Dendritic cell treated with granulocyte-macrophage colony-stimulating factor and Interleukin-4, amounts not matched to agents 40 ng/mL and 50 ng/mL, for 4 days (primary cell): ENCODE measurements around the gene RIMS4.

Experiments
- H3K27ac Mint-ChIP-seq: one replicate; pipeline ENCODE4 v1.8.0; 2022; ENCODE audit warnings: mild to moderate bottlenecking, mixed read lengths
- H3K27me3 Mint-ChIP-seq: one replicate; pipeline ENCODE4 v1.8.0; 2022; ENCODE audit warnings: mild to moderate bottlenecking, mixed read lengths
- H3K36me3 Mint-ChIP-seq: one replicate; pipeline ENCODE4 v1.8.0; 2022; ENCODE audit warnings: low read depth, mixed read lengths
- H3K4me1 Mint-ChIP-seq: one replicate; pipeline ENCODE4 v1.8.0; 2022; ENCODE audit warnings: low read depth, mixed read lengths
- H3K4me3 Mint-ChIP-seq: one replicate; pipeline ENCODE4 v1.8.0; 2022; ENCODE audit warnings: mild to moderate bottlenecking, moderate library complexity, mixed read lengths
- H3K9me3 Mint-ChIP-seq: one replicate; pipeline ENCODE4 v1.8.0; 2022; ENCODE audit warnings: mixed read lengths
- intact Hi-C: fragments of 100-400 bp; cut with micrococcal nuclease; formaldehyde crosslinking; loops from one replicate; pipeline ENCODE4 v1.15.0; 2022

RIMS4 gene

DNA sequence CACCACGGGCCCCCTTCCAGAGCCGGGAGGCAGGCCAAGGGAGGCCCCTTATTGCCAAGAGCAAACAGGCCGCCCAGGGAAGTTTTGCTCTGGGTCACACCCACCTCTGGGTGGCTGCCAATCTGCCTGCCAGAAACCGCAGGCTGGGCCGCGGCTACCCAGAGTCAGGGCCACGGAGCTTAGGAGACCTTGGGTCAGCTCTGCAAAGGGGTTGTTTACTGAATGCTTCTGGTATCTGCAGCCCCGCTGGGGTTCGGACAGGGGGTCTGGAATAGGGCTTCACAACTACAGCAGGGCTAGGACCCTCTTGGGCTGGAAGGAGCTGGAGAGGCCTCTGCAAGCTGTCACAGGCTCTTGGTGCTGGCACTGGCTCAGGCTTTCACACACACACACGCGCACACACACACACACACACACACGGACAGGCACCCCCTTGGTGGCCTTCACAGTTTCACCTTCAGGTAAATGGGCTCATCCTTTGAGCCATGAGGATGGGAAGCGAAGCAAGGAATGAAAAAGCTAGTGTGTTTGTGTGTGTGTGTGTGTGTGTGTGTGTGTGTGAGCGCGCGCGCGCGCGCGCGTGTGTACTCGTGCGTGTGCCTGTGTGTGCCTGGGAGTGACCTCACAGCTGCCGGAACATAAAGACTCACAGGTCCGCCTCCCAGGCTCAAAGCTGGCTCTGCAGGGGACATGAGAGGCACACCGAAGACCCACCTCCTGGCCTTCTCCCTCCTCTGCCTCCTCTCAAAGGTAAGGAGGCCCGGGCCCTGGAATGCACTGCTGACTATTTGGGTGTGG lies 95.4 kb downstream of the RIMS4 start, which contains the start of gene CCN5:
TSS of gene CCN5 (plus strand) at position 669 of the 798 bp plus-strand sequence. CDS start at position 691, 22 bp downstream.
- Mint-ChIP-seq H3K9me3 (no peaks in the 10 kb centered on the region), H3K4me1 (peaks cover 9% of the 10 kb centered on the region), H3K27ac (no peak within 1 kb of the TSS), H3K4me3 (no peak within 1 kb of the TSS), H3K36me3 (no peaks in the 10 kb centered on the region), H3K27me3 (peaks cover 8% of the 10 kb centered on the region)
- intact Hi-C loops: loop anchor here (1.0 kb wide), 1 partner anchor 30 kb away; no protein-coding TSS in a partner anchor

DNA sequence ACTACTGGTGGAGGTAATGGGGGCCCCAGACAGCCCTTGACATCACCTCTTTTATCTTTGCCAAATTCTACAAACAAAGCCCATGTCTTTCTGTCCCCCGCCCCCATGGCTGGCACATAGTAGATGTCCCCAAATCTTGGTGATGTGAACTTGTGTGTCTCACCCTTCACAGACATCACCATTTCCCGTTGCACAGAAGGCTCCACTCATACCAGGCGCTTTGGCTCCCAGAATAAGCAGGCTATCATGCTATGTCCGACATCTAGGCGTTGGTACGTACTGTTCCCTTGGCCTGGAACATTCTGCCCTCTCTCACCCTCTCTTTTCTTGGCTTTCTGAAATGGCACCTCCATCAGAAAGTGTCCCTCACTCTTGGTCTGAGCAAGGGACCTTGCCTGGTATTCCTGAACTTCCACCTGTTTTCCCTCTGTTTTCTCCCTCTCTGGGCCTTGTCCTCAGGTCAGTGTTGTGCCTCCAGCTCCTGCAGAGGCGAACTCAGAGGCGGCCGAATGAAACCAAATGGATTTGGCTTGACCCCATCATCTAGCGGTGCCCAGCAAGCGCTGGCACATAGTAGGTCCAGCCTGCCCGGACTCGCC lies 96.1 kb downstream of the RIMS4 start:
- no peak overlapping the region for H3K27ac Mint-ChIP-seq
- H3K4me3 Mint-ChIP-seq: no peak overlapping the region
- H3K9me3 Mint-ChIP-seq: no peaks in the 10 kb centered on the region

DNA sequence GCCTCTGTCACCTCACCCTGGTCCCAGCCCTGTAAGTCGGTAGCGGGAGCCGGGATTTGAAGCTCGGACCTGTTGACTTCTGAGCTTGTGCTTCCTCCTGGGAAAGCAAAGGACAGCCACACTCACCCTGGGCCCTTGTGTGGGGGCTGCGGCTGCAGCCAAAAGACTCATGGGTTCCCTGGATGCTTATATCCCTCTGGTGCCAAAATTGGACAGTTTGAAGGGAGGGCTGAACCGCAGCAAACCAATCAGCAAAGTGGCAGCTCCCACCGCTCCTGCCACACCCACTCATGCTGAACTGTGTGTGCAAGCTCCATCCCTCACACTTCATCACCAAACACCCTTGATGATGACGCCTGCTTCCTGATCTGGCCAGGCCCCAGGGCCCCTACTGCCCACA lies 99.1 kb downstream of the RIMS4 start:
- H3K4me3 Mint-ChIP-seq: no peak overlapping the region
- intact Hi-C loops: no loop called here
- H3K9me3 Mint-ChIP-seq: no peaks in the 10 kb centered on the region
- peaks cover 7% of the 10 kb centered on the region for H3K27me3 Mint-ChIP-seq
- H3K27ac Mint-ChIP-seq: no peak overlapping the region
- H3K4me1 Mint-ChIP-seq: peaks cover 9% of the 10 kb centered on the region
- no peaks in the 10 kb centered on the region for H3K36me3 Mint-ChIP-seq

More for the DNA sequence above, 96.1 kb downstream of the RIMS4 start:
- Mint-ChIP-seq H3K27me3 (peaks cover 8% of the 10 kb centered on the region), H3K4me1 (peaks cover 9% of the 10 kb centered on the region), H3K36me3 (no peaks in the 10 kb centered on the region)
- intact Hi-C loops: loop anchor here (1.0 kb wide), 1 partner anchor 29 kb away; no protein-coding TSS in a partner anchor

DNA sequence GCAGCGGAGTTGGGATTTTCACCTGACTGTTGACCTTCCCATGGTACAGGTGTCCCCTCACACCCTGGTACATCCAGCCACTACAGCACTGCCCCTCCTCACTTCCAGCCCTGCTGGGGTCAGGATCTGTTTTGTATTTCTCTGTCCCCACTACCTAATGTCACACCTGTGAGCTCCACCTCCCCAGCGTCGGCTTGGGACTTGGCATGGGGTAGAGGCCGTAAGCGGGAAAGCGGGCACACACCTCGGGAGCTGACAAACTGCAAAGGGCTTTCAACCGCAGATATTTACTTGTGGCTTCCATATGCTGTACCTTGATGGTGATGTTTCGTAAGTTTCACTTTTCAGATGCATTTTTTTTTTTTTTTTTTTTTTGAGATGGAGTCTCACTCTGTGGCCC lies 100.5 kb downstream of the RIMS4 start:
- Mint-ChIP-seq H3K9me3 (no peaks in the 10 kb centered on the region), H3K4me3 (no peak overlapping the region)
- intact Hi-C loops: no loop called here

GRCh38 chr20:44709380-44709779 lies 101.0 kb downstream of the RIMS4 start:
- H3K4me3 Mint-ChIP-seq: no peak overlapping the region
- H3K36me3 Mint-ChIP-seq: no peaks in the 10 kb centered on the region
- H3K27me3 Mint-ChIP-seq: peaks cover 8% of the 10 kb centered on the region
- peaks cover 3% of the 10 kb centered on the region for H3K4me1 Mint-ChIP-seq
- H3K9me3 Mint-ChIP-seq: no peaks in the 10 kb centered on the region
- intact Hi-C loops: no loop called here
- H3K27ac Mint-ChIP-seq: no peak overlapping the region

More for the DNA sequence above, 100.5 kb downstream of the RIMS4 start:
- H3K27ac Mint-ChIP-seq: no peak overlapping the region
- peaks cover 9% of the 10 kb centered on the region for H3K27me3 Mint-ChIP-seq
- H3K4me1 Mint-ChIP-seq: peaks cover 7% of the 10 kb centered on the region
- no peaks in the 10 kb centered on the region for H3K36me3 Mint-ChIP-seq

DNA sequence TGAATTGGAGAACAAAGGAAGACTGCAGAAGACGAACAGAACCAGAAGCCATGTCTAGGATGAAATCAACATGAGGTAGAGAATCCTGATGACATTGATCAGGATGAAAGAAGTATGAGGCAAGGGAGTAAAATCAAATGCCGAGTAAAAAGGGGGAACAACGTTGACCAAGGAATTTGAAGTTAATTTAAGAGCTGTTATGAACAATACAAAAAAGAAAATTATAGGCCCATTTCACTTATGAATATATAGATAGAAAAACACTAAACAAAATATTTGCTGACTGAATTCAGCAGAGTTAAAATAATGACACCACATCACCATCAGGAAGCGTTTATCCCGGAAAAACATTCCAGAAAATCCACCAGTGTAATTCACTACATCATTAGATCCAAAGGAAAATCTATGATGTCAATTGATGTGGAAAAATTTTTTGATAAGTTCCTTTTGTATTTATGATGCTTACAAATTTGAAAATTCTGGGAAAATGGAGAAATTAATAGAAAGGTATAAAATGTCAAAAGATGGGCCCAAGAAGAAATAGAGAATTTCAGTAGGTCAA lies 103.2 kb downstream of the RIMS4 start:
- no peaks in the 10 kb centered on the region for H3K36me3 Mint-ChIP-seq
- H3K4me3 Mint-ChIP-seq: no peak overlapping the region
- no peak overlapping the region for H3K27ac Mint-ChIP-seq
- H3K4me1 Mint-ChIP-seq: peaks cover 11% of the 10 kb centered on the region
- peaks cover 9% of the 10 kb centered on the region for H3K27me3 Mint-ChIP-seq
- intact Hi-C loops: no loop called here
- no peaks in the 10 kb centered on the region for H3K9me3 Mint-ChIP-seq

DNA sequence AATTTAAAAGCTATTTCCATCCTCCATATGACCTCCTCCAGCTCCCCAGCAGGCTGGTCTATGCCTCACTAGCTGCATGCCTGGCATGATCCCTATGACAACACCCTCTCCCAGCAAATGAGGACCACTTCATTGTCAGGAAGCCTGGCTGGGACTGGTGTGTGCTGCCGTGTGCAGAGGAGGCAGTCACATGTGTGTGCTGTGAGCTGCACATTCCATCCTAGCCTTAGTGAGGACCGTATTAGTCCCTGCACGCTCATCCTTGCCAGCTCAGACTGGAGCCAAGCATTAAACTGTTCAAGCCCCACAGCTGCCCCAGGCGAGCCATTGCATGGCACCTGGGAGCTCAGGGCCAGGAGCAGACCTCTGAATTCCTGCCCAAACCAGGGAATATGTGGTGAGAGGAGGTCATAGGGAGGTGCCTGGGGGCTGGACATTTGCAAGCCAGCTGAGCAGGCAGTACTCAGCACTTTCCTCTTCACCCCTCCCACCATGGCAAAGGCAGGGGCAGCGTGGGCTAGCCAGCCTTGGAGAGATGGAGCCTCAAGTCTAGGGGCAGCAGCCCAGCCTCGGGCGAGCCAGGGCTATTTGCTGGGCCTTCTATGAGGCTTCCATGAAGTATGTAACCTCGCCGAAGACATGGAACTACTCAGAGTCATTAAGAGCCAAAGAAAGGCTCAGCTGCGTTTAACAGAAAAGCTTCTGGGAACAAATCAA lies 103.9 kb downstream of the RIMS4 start:
- H3K4me3 Mint-ChIP-seq: no peak overlapping the region
- intact Hi-C loops: no loop called here
- H3K36me3 Mint-ChIP-seq: no peaks in the 10 kb centered on the region
- no peak overlapping the region for H3K27ac Mint-ChIP-seq
- no peaks in the 10 kb centered on the region for H3K9me3 Mint-ChIP-seq
- peaks cover 11% of the 10 kb centered on the region for H3K4me1 Mint-ChIP-seq
- peaks cover 9% of the 10 kb centered on the region for H3K27me3 Mint-ChIP-seq

- H3K9me3 Mint-ChIP-seq: no peaks in the 10 kb centered on the region
- no peak overlapping the region for H3K27ac Mint-ChIP-seq
- peaks cover 11% of the 10 kb centered on the region for H3K4me1 Mint-ChIP-seq
- intact Hi-C loops: no loop called here
- peaks cover 12% of the 10 kb centered on the region for H3K27me3 Mint-ChIP-seq
- H3K36me3 Mint-ChIP-seq: no peaks in the 10 kb centered on the region
- H3K4me3 Mint-ChIP-seq: no peak overlapping the region
Measured at GRCh38 chr20:44705364-44706094, 104.8 kb downstream of the RIMS4 start.

DNA sequence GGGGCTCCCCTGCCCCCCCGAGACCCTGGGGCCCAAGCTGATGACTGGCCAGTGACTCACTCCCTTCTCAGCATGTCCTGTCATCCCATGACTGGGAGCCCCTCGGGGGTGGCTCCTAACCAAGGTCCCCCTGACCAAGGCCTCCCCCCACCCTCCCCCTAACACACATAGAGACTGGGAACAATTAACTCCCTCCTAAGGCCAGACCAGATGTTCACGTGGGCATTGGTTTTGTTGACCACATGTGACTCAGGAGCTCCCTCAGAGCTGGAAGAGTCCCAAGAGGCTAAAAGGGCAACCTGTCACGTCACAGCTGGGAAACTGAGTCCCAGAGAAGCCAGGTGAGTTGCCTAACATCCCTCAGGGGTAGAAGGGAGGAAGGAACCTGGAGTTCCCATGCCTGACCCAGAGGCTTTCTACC lies 105.8 kb downstream of the RIMS4 start:
- Mint-ChIP-seq H3K27me3 (peaks cover 12% of the 10 kb centered on the region), H3K4me1 (peaks cover 11% of the 10 kb centered on the region), H3K4me3 (no peak overlapping the region), H3K36me3 (no peaks in the 10 kb centered on the region), H3K9me3 (no peaks in the 10 kb centered on the region), H3K27ac (no peak overlapping the region)
- intact Hi-C loops: no loop called here

DNA sequence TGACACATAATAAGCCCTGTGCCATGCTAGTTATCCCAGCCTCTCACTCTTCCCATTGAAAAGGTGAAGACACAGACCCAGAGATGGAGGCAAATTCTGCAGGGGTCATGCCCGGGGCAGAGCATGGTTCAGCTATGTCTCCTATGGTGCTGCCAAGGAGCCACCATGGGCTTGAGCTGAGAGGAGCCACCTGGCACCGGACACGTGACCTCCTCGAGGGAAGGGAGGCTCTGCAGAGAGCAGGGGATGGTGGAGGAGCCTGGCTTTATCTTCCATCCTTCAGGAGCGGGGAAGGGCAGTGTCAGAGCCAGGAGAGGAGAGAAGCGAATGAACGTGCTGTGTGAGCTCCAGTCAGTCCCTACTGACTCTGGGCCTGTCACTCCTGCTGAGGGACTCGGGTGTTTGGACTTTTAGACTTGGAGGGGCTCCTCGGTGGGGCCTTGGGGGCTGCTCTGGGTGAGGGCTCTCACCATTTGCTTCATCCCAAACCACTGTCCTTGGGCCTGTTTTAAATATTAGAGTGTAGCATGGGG lies 106.3 kb downstream of the RIMS4 start:
- Mint-ChIP-seq H3K27ac (no peak overlapping the region), H3K4me1 (peaks cover 11% of the 10 kb centered on the region), H3K9me3 (no peaks in the 10 kb centered on the region), H3K27me3 (peaks cover 12% of the 10 kb centered on the region), H3K4me3 (no peak overlapping the region), H3K36me3 (no peaks in the 10 kb centered on the region)
- intact Hi-C loops: no loop called here

- Mint-ChIP-seq H3K36me3 (no peaks in the 10 kb centered on the region), H3K9me3 (no peaks in the 10 kb centered on the region), H3K27me3 (peaks cover 12% of the 10 kb centered on the region), H3K27ac (no peak overlapping the region), H3K4me3 (no peak overlapping the region), H3K4me1 (peaks cover 11% of the 10 kb centered on the region)
- intact Hi-C loops: no loop called here
Measured at GRCh38 chr20:44703183-44703925, 107.0 kb downstream of the RIMS4 start.

- intact Hi-C loops: no loop called here
- no peaks in the 10 kb centered on the region for H3K9me3 Mint-ChIP-seq
- no peak overlapping the region for H3K4me3 Mint-ChIP-seq
- no peak overlapping the region for H3K27ac Mint-ChIP-seq
- no peaks in the 10 kb centered on the region for H3K36me3 Mint-ChIP-seq
- peaks cover 11% of the 10 kb centered on the region for H3K4me1 Mint-ChIP-seq
- H3K27me3 Mint-ChIP-seq: peaks cover 12% of the 10 kb centered on the region
Measured at GRCh38 chr20:44702776-44703175, 107.6 kb downstream of the RIMS4 start.

GRCh38 chr20:44701858-44702256 lies 108.5 kb downstream of the RIMS4 start:
- Mint-ChIP-seq H3K27me3 (peaks cover 12% of the 10 kb centered on the region), H3K36me3 (no peaks in the 10 kb centered on the region), H3K9me3 (no peaks in the 10 kb centered on the region), H3K27ac (no peak overlapping the region), H3K4me3 (no peak overlapping the region), H3K4me1 (peaks cover 18% of the 10 kb centered on the region)
- intact Hi-C loops: no loop called here
